ENCODE data around the gene ZNF335.

The ZNF335 gene

GRCh38 chr20:45935416-45936046 is 36.5 kb downstream of the ZNF335 start:
- TF ChIP-seq CTCF (IDR thresholded peaks at IDR 0.05; ENCODE audit: borderline replicate concordance, extremely low read depth, low read length, poor library complexity, severe bottlenecking) (no peak), EZH2 (IDR thresholded peaks at IDR 0.05; ENCODE audit: borderline replicate concordance, low read depth, low read length, severe bottlenecking) (no peak)
- Histone ChIP-seq H3K4me2 (ENCODE audit: insufficient read depth, low read length) (peak overlapping the region; percentile 73), H3K9me3 (ENCODE audit: insufficient read depth, low read length, severe bottlenecking) (no peaks in the 10 kb centered on the region), H3K27me3 (ENCODE audit: insufficient read depth, low read length, poor library complexity) (no peaks in the 10 kb centered on the region), H3K79me2 (ENCODE audit: insufficient read depth, low read length) (peaks cover 57% of the 10 kb centered on the region), H3K27ac (ENCODE audit: low read length) (peak overlapping the region; percentile 91), H2AFZ (ENCODE audit: low read depth, low read length) (peak overlapping the region; percentile 73), H3K36me3 (ENCODE audit: insufficient read depth, low read length) (peaks cover 43% of the 10 kb centered on the region), H3K4me1 (ENCODE audit: insufficient read depth, low read length) (peaks cover 27% of the 10 kb centered on the region), H4K20me1 (ENCODE audit: insufficient read depth, low read length) (peaks cover 38% of the 10 kb centered on the region), H3K4me3 (ENCODE audit: low read depth in 1 of 2, low read length in 2 of 2) (peak overlapping the region; percentile 93 to 97), H3K9ac (ENCODE audit: low read depth, low read length) (peak overlapping the region; percentile 100)
- no peak for ATAC-seq (ENCODE audit: insufficient read depth, low read depth)
- DNase-seq: no peak

GRCh38 chr20:45934586-45935415 is 37.2 kb downstream of the ZNF335 start, which contains the start of gene PCIF1:
TSS of gene PCIF1 (plus strand) at chr20:45934683. CDS start at chr20:45939000, 4,317 bp downstream.
- Histone ChIP-seq H4K20me1 (ENCODE audit: insufficient read depth, low read length) (peaks cover 38% of the 10 kb centered on the region), H3K4me2 (ENCODE audit: insufficient read depth, low read length) (peak within 1 kb of the TSS; percentile 77), H3K36me3 (ENCODE audit: insufficient read depth, low read length) (peaks cover 36% of the 10 kb centered on the region), H3K27me3 (ENCODE audit: insufficient read depth, low read length, poor library complexity) (no peaks in the 10 kb centered on the region), H3K9me3 (ENCODE audit: insufficient read depth, low read length, severe bottlenecking) (no peaks in the 10 kb centered on the region), H3K27ac (ENCODE audit: low read length) (peak within 1 kb of the TSS; percentile 99), H2AFZ (ENCODE audit: low read depth, low read length) (peak within 1 kb of the TSS; percentile 99), H3K4me1 (ENCODE audit: insufficient read depth, low read length) (peaks cover 27% of the 10 kb centered on the region), H3K9ac (ENCODE audit: low read depth, low read length) (peak within 1 kb of the TSS; percentile 100), H3K4me3 (ENCODE audit: low read depth in 1 of 2, low read length in 2 of 2) (peak within 1 kb of the TSS; percentile 93 to 97), H3K79me2 (ENCODE audit: insufficient read depth, low read length) (peaks cover 57% of the 10 kb centered on the region)
- ATAC-seq (ENCODE audit: insufficient read depth, low read depth) (peak; percentile 79), DNase-seq (peak; percentile 99)
- no peak for TF ChIP-seq EZH2 (IDR thresholded peaks at IDR 0.05; ENCODE audit: borderline replicate concordance, low read depth, low read length, severe bottlenecking)
- no peak for TF ChIP-seq CTCF (IDR thresholded peaks at IDR 0.05; ENCODE audit: borderline replicate concordance, extremely low read depth, low read length, poor library complexity, severe bottlenecking)

- H3K9ac ChIP-seq (ENCODE audit: low read depth, low read length): peak overlapping the region; percentile 100
- H3K4me2 ChIP-seq (ENCODE audit: insufficient read depth, low read length): peak overlapping the region; percentile 77
- DNase-seq: no peak
- ATAC-seq (ENCODE audit: insufficient read depth, low read depth): peak; percentile 46
- H3K4me1 ChIP-seq (ENCODE audit: insufficient read depth, low read length): peaks cover 27% of the 10 kb centered on the region
- peak overlapping the region; percentile 90 to 97 for H3K4me3 ChIP-seq (ENCODE audit: low read depth in 1 of 2, low read length in 2 of 2)
- no peaks in the 10 kb centered on the region for H3K27me3 ChIP-seq (ENCODE audit: insufficient read depth, low read length, poor library complexity)
- H4K20me1 ChIP-seq (ENCODE audit: insufficient read depth, low read length): peaks cover 32% of the 10 kb centered on the region
- H3K27ac ChIP-seq (ENCODE audit: low read length): peak overlapping the region; percentile 99
- H3K9me3 ChIP-seq (ENCODE audit: insufficient read depth, low read length, severe bottlenecking): no peaks in the 10 kb centered on the region
- H3K36me3 ChIP-seq (ENCODE audit: insufficient read depth, low read length): peaks cover 29% of the 10 kb centered on the region
- peak overlapping the region; percentile 99 for H2AFZ ChIP-seq (ENCODE audit: low read depth, low read length)
- peaks cover 56% of the 10 kb centered on the region for H3K79me2 ChIP-seq (ENCODE audit: insufficient read depth, low read length)
- no peak for TF ChIP-seq CTCF (IDR thresholded peaks at IDR 0.05; ENCODE audit: borderline replicate concordance, extremely low read depth, low read length, poor library complexity, severe bottlenecking)
- TF ChIP-seq EZH2 (IDR thresholded peaks at IDR 0.05; ENCODE audit: borderline replicate concordance, low read depth, low read length, severe bottlenecking): no peak
Observed at GRCh38 chr20:45934046-45934585, 37.9 kb downstream of the ZNF335 start.

Measured in DND-41 (cell line).